ENCODE results near the gene C1QTNF9.

Gene C1QTNF9

DNA sequence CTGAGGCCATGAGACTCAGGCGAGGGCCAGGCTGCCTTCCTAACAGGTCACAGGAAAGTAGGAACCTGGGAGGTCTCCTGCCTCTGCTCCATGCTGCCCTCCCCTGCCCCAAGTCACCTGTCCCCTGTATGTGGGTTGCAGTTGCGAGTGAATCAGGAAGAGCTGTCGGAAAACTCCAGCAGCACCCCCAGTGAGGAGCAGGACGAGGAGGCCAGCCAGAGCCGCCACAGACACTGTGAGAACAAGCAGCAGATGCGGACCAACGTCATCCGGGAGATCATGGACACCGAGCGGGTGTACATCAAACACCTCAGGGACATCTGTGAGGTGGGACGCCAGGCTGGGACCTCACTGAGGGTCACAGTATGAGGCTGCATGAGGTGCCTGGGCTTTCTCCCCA lies 22.8 kb upstream of the C1QTNF9 start:
- Histone ChIP-seq H3K4me2 (ENCODE audit: low read depth, low read length, poor library complexity, severe bottlenecking) (no peak overlapping the region), H3K9me3 (ENCODE audit: insufficient read depth, low read length) (no peaks in the 10 kb centered on the region), H3F3A (ENCODE audit: insufficient read depth) (no peaks in the 10 kb centered on the region), H3K36me3 (ENCODE audit: low read length) (no peaks in the 10 kb centered on the region), H2AFZ (ENCODE audit: low read depth, low read length, severe bottlenecking) (no peak overlapping the region), H3K9me2 (replicated peaks; ENCODE audit: insufficient read depth, low read length) (no peaks in the 10 kb centered on the region), H3K27me3 (ENCODE audit: low read length) (no peaks in the 10 kb centered on the region), H3K27ac (ENCODE audit: low read depth, low read length) (no peak overlapping the region), H4K20me1 (ENCODE audit: low read depth, low read length) (no peaks in the 10 kb centered on the region), H3K9ac (ENCODE audit: low read length) (no peak overlapping the region), H3K79me2 (ENCODE audit: insufficient read depth, low read length) (no peaks in the 10 kb centered on the region), H3K4me3 (ENCODE audit: insufficient read depth, low read length, poor library complexity, severe bottlenecking) (no peak overlapping the region)
- no peak for TF ChIP-seq EZH2phosphoT487 (conservative IDR thresholded peaks at IDR 0.05; ENCODE audit: low read length)
- TF ChIP-seq, protein P1, sequence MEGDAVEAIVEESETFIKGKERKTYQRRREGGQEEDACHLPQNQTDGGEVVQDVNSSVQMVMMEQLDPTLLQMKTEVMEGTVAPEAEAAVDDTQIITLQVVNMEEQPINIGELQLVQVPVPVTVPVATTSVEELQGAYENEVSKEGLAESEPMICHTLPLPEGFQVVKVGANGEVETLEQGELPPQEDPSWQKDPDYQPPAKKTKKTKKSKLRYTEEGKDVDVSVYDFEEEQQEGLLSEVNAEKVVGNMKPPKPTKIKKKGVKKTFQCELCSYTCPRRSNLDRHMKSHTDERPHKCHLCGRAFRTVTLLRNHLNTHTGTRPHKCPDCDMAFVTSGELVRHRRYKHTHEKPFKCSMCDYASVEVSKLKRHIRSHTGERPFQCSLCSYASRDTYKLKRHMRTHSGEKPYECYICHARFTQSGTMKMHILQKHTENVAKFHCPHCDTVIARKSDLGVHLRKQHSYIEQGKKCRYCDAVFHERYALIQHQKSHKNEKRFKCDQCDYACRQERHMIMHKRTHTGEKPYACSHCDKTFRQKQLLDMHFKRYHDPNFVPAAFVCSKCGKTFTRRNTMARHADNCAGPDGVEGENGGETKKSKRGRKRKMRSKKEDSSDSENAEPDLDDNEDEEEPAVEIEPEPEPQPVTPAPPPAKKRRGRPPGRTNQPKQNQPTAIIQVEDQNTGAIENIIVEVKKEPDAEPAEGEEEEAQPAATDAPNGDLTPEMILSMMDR (IDR thresholded peaks at IDR 0.05; ENCODE audit: insufficient read depth, low read length, poor library complexity, severe bottlenecking): no peak

DNA sequence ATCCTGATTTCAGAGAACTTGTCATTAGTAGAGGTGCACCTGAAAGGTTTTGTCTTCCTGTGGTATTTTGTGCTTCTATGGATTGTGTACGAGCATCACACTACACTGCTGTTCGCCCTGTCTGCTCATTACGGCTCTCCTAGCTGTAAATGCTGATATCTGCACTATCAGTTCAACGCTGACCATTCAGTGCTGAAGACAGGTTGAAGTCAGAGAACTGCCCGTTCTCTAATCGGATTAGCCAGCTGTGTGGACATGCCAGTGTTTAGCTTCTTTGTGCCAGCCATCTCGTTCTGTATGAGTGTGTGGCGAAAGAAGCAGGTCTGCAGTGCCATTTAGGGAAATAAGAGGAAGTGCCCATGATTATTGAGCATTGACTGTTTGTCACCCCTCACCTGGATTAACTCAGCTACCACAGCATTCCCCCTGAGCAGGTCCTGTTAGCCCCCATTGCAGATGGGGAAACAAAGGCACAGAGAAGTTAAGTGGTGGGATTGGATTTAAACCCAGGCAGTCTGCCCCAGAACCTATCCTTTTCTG lies 21.6 kb upstream of the C1QTNF9 start:
- H3K4me3 ChIP-seq (ENCODE audit: insufficient read depth, low read length, poor library complexity, severe bottlenecking): no peak overlapping the region
- no peaks in the 10 kb centered on the region for H4K20me1 ChIP-seq (ENCODE audit: low read depth, low read length)
- TF ChIP-seq, protein P1 (IDR thresholded peaks at IDR 0.05; ENCODE audit: insufficient read depth, low read length, poor library complexity, severe bottlenecking): no peak
- TF ChIP-seq EZH2phosphoT487 (conservative IDR thresholded peaks at IDR 0.05; ENCODE audit: low read length): no peak
- no peaks in the 10 kb centered on the region for H3K36me3 ChIP-seq (ENCODE audit: low read length)
- no peak overlapping the region for H3K9ac ChIP-seq (ENCODE audit: low read length)
- no peaks in the 10 kb centered on the region for H3K79me2 ChIP-seq (ENCODE audit: insufficient read depth, low read length)
- H3K4me2 ChIP-seq (ENCODE audit: low read depth, low read length, poor library complexity, severe bottlenecking): no peak overlapping the region
- H3K27me3 ChIP-seq (ENCODE audit: low read length): no peaks in the 10 kb centered on the region
- H3K27ac ChIP-seq (ENCODE audit: low read depth, low read length): no peak overlapping the region
- H2AFZ ChIP-seq (ENCODE audit: low read depth, low read length, severe bottlenecking): no peak overlapping the region
- H3K9me2 ChIP-seq (replicated peaks; ENCODE audit: insufficient read depth, low read length): no peaks in the 10 kb centered on the region
- H3F3A ChIP-seq (ENCODE audit: insufficient read depth): no peaks in the 10 kb centered on the region
- H3K9me3 ChIP-seq (ENCODE audit: insufficient read depth, low read length): no peaks in the 10 kb centered on the region

DNA sequence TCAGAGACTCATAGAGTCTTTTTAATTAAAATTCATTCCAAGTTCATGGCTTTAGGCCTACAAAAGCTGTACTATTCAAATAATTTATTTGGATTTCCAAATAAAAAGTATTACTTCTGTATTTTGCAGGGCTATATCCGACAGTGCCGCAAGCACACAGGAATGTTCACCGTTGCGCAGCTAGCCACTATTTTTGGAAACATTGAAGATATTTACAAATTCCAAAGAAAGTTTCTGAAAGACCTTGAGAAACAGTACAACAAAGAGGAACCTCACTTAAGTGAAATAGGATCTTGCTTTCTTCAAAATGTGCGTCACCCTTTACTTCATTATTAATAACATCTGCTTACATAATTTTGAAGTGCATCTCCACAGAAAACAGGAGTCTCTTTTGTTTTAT lies 20.5 kb upstream of the C1QTNF9 start:
- Histone ChIP-seq H3F3A (ENCODE audit: insufficient read depth) (no peaks in the 10 kb centered on the region), H3K36me3 (ENCODE audit: low read length) (no peaks in the 10 kb centered on the region), H3K9ac (ENCODE audit: low read length) (no peak overlapping the region), H3K9me2 (replicated peaks; ENCODE audit: insufficient read depth, low read length) (no peaks in the 10 kb centered on the region), H4K20me1 (ENCODE audit: low read depth, low read length) (no peaks in the 10 kb centered on the region), H3K79me2 (ENCODE audit: insufficient read depth, low read length) (no peaks in the 10 kb centered on the region), H3K4me2 (ENCODE audit: low read depth, low read length, poor library complexity, severe bottlenecking) (no peak overlapping the region), H3K4me3 (ENCODE audit: insufficient read depth, low read length, poor library complexity, severe bottlenecking) (no peak overlapping the region), H2AFZ (ENCODE audit: low read depth, low read length, severe bottlenecking) (no peak overlapping the region), H3K27me3 (ENCODE audit: low read length) (no peaks in the 10 kb centered on the region), H3K27ac (ENCODE audit: low read depth, low read length) (no peak overlapping the region), H3K9me3 (ENCODE audit: insufficient read depth, low read length) (no peaks in the 10 kb centered on the region)
- TF ChIP-seq, protein P1 (IDR thresholded peaks at IDR 0.05; ENCODE audit: insufficient read depth, low read length, poor library complexity, severe bottlenecking): no peak
- TF ChIP-seq EZH2phosphoT487 (conservative IDR thresholded peaks at IDR 0.05; ENCODE audit: low read length): no peak
